Mesendoderm (in vitro differentiated cells): Measurements from ENCODE around the gene PLGRKT.

Source experiments
- DNase-seq: peaks from one replicate; pipeline ENCODE4 v3.0.0; 2013
- H2AK5ac ChIP-seq: 2 replicates; pipeline ENCODE4 v1.6.1; 2013; ENCODE audit warnings: low read length, inconsistent platforms
- H2BK120ac ChIP-seq: 2 replicates; pipeline ENCODE4 v1.6.1; 2013; ENCODE audit warnings: low read depth, mild to moderate bottlenecking, low read length, moderate library complexity, mixed read lengths
- H2BK15ac ChIP-seq: replicated peaks from 2 replicates; pipeline ENCODE4 v1.6.1; 2013; ENCODE audit warnings: low read depth, mild to moderate bottlenecking, moderate library complexity
- H2BK5ac ChIP-seq: 2 replicates; pipeline ENCODE4 v1.6.1; 2013; ENCODE audit warnings: low read length, inconsistent platforms
- H3K18ac ChIP-seq: 2 replicates; pipeline ENCODE4 v1.6.1; 2013; ENCODE audit warnings: mild to moderate bottlenecking, low read length, mixed read lengths
- H3K23ac ChIP-seq: one replicate; pipeline ENCODE4 v1.6.1; 2013; ENCODE audit warnings: low read length
- H3K27ac ChIP-seq: 2 replicates; pipeline ENCODE4 v1.5.1; 2013; ENCODE audit warnings: low read depth, mild to moderate bottlenecking, inconsistent platforms, low read length, moderate library complexity
- H3K27me3 ChIP-seq: 2 replicates; pipeline ENCODE4 v1.6.1; 2013; ENCODE audit warnings: low read length, control low read depth, mild to moderate bottlenecking, inconsistent platforms; ENCODE audit not compliant: insufficient read depth, poor library complexity
- H3K36me3 ChIP-seq: 2 replicates; pipeline ENCODE4 v1.6.1; 2013; ENCODE audit warnings: low read length, inconsistent platforms; ENCODE audit not compliant: control insufficient read depth, insufficient read depth
- H3K4ac ChIP-seq: one replicate; pipeline ENCODE4 v1.6.1; 2013; ENCODE audit warnings: low read depth, mild to moderate bottlenecking, low read length, moderate library complexity
- H3K4me1 ChIP-seq: 2 replicates; pipeline ENCODE4 v1.6.1; 2013; ENCODE audit warnings: low read depth, low read length, inconsistent platforms; ENCODE audit not compliant: control insufficient read depth
- H3K4me2 ChIP-seq: 2 replicates; pipeline ENCODE4 v1.6.1; 2013; ENCODE audit warnings: low read length
- H3K4me3 ChIP-seq: 2 replicates; pipeline ENCODE4 v1.5.1; 2013; ENCODE audit warnings: mild to moderate bottlenecking, low read length
- H3K56ac ChIP-seq: one replicate; pipeline ENCODE4 v1.6.1; 2013; ENCODE audit warnings: low read length
- H3K79me1 ChIP-seq: 2 replicates; pipeline ENCODE4 v1.6.1; 2013; ENCODE audit warnings: low read length, inconsistent platforms
- H3K79me2 ChIP-seq: 2 replicates; pipeline ENCODE4 v1.6.1; 2013; ENCODE audit warnings: mild to moderate bottlenecking, low read length; ENCODE audit not compliant: control insufficient read depth, insufficient read depth
- H3K9ac ChIP-seq: 2 replicates; pipeline ENCODE4 v1.6.1; 2013; ENCODE audit warnings: low read length, inconsistent platforms
- H4K5ac ChIP-seq: one replicate; pipeline ENCODE4 v1.6.1; 2013; ENCODE audit warnings: low read length
- H4K8ac ChIP-seq: one replicate; pipeline ENCODE4 v1.6.1; 2013; ENCODE audit warnings: low read depth, mild to moderate bottlenecking, control low read depth, low read length, moderate library complexity
- WGBS: extraction: QIAGEN DNeasy Blood & Tissue Kit; methylation state at CpG from one replicate; pipeline ENCODE4 v1.1.7; 2013; ENCODE audit warnings: low lambda C conversion rate, missing lambda C conversion rate; ENCODE audit not compliant: insufficient coverage; ENCODE audit errors: extremely low coverage; 5-methylcytosine and 5-hydroxymethylcytosine counted together

PLGRKT gene

GRCh38 chr9:5450359-5451091 is 12.8 kb upstream of the PLGRKT start, which contains the start of gene CD274:
Gene CD274, plus strand, starts transcription at chr9:5450542. Its CDS starts 5,572 bp downstream, at chr9:5456114.
- Histone ChIP-seq H3K27me3 (no peaks in the 10 kb centered on the region), H2BK5ac (no peak within 1 kb of the TSS), H3K4ac (no peak within 1 kb of the TSS), H2BK15ac (no peak within 1 kb of the TSS), H3K79me1 (no peaks in the 10 kb centered on the region), H3K4me1 (no peaks in the 10 kb centered on the region), H4K8ac (no peak within 1 kb of the TSS), H3K36me3 (no peaks in the 10 kb centered on the region), H3K79me2 (no peaks in the 10 kb centered on the region), H3K4me2 (peak within 1 kb of the TSS; percentile 56), H3K9ac (peak within 1 kb of the TSS; percentile 33), H3K4me3 (peak within 1 kb of the TSS; percentile 30), H3K23ac (no peak within 1 kb of the TSS), H2AK5ac (no peak within 1 kb of the TSS), H3K56ac (peak within 1 kb of the TSS; percentile 58), H3K27ac (no peak within 1 kb of the TSS), H2BK120ac (no peak within 1 kb of the TSS), H4K5ac (no peak within 1 kb of the TSS), H3K18ac (no peak within 1 kb of the TSS)
- WGBS: no CpG with 5 or more reads among the region's 36 CpGs
- peak; percentile 89 for DNase-seq

- Histone ChIP-seq H3K79me2 (no peaks in the 10 kb centered on the region), H3K4me3 (no peak overlapping the region)
- no CpG with 5 or more reads among the region's 15 CpGs for WGBS
Measured at GRCh38 chr9:5449521-5450358, 12.0 kb upstream of the PLGRKT start.

GRCh38 chr9:5448461-5449435 is 11.0 kb upstream of the PLGRKT start:
- H3K79me1 ChIP-seq: no peaks in the 10 kb centered on the region
- no CpG with 5 or more reads among the region's 5 CpGs for WGBS
- H3K4ac ChIP-seq: no peak overlapping the region
- H3K27ac ChIP-seq: no peak overlapping the region
- H4K8ac ChIP-seq: no peak overlapping the region
- H3K27me3 ChIP-seq: no peaks in the 10 kb centered on the region
- no peak overlapping the region for H3K18ac ChIP-seq
- no peak overlapping the region for H2BK120ac ChIP-seq
- H3K9ac ChIP-seq: no peak overlapping the region
- H2BK15ac ChIP-seq: no peak overlapping the region
- H3K4me3 ChIP-seq: no peak overlapping the region
- no peak overlapping the region for H2BK5ac ChIP-seq
- no peaks in the 10 kb centered on the region for H3K4me1 ChIP-seq
- no peak overlapping the region for H4K5ac ChIP-seq
- DNase-seq: no peak
- H2AK5ac ChIP-seq: no peak overlapping the region
- no peak overlapping the region for H3K4me2 ChIP-seq
- no peaks in the 10 kb centered on the region for H3K79me2 ChIP-seq
- H3K56ac ChIP-seq: no peak overlapping the region
- H3K36me3 ChIP-seq: no peaks in the 10 kb centered on the region
- H3K23ac ChIP-seq: no peak overlapping the region

More at GRCh38 chr9:5449521-5450358, 12.0 kb upstream of the PLGRKT start:
- Histone ChIP-seq H3K18ac (no peak overlapping the region), H3K4me1 (no peaks in the 10 kb centered on the region), H2BK15ac (no peak overlapping the region), H2BK120ac (no peak overlapping the region), H4K8ac (no peak overlapping the region), H2AK5ac (no peak overlapping the region), H3K23ac (no peak overlapping the region), H3K4me2 (peak overlapping the region; percentile 19), H3K36me3 (no peaks in the 10 kb centered on the region), H3K9ac (no peak overlapping the region), H2BK5ac (no peak overlapping the region), H3K79me1 (no peaks in the 10 kb centered on the region), H4K5ac (no peak overlapping the region), H3K27me3 (no peaks in the 10 kb centered on the region), H3K27ac (no peak overlapping the region), H3K4ac (no peak overlapping the region), H3K56ac (no peak overlapping the region)
- no peak for DNase-seq

- Histone ChIP-seq H3K27ac (no peak overlapping the region), H3K9ac (no peak overlapping the region), H3K23ac (no peak overlapping the region), H3K4me1 (no peaks in the 10 kb centered on the region), H2BK15ac (no peak overlapping the region), H3K79me1 (no peaks in the 10 kb centered on the region), H3K18ac (no peak overlapping the region), H3K4me2 (no peak overlapping the region), H3K36me3 (no peaks in the 10 kb centered on the region), H3K4me3 (no peak overlapping the region), H2BK120ac (no peak overlapping the region), H3K79me2 (no peaks in the 10 kb centered on the region), H3K27me3 (no peaks in the 10 kb centered on the region), H4K5ac (no peak overlapping the region), H2BK5ac (no peak overlapping the region), H3K56ac (no peak overlapping the region), H4K8ac (no peak overlapping the region), H2AK5ac (no peak overlapping the region), H3K4ac (no peak overlapping the region)
- whole genome bisulfite sequencing: no CpG with 5 or more reads among the region's 2 CpGs
- DNase-seq: no peak
Measured at GRCh38 chr9:5448016-5448415, 10.3 kb upstream of the PLGRKT start.

- no peak overlapping the region for H3K4ac ChIP-seq
- no peak overlapping the region for H4K5ac ChIP-seq
- no peak overlapping the region for H2BK15ac ChIP-seq
- no peak overlapping the region for H2BK5ac ChIP-seq
- no peak for DNase-seq
- WGBS: no CpG with 5 or more reads among the region's 3 CpGs
- no peak overlapping the region for H3K23ac ChIP-seq
- H2AK5ac ChIP-seq: no peak overlapping the region
- no peaks in the 10 kb centered on the region for H3K36me3 ChIP-seq
- no peaks in the 10 kb centered on the region for H3K79me2 ChIP-seq
- no peaks in the 10 kb centered on the region for H3K79me1 ChIP-seq
- H4K8ac ChIP-seq: no peak overlapping the region
- no peak overlapping the region for H3K18ac ChIP-seq
- no peak overlapping the region for H2BK120ac ChIP-seq
- H3K9ac ChIP-seq: no peak overlapping the region
- no peak overlapping the region for H3K4me2 ChIP-seq
- no peaks in the 10 kb centered on the region for H3K27me3 ChIP-seq
- H3K4me3 ChIP-seq: no peak overlapping the region
- H3K4me1 ChIP-seq: no peaks in the 10 kb centered on the region
- H3K27ac ChIP-seq: no peak overlapping the region
- no peak overlapping the region for H3K56ac ChIP-seq
Measured at GRCh38 chr9:5447337-5447736, 9.6 kb upstream of the PLGRKT start.
